NCI-H187 treated with DMSO at 0.1 percent for 48 hours (cell line): ENCODE results near the gene CALU.

Experiments used
- DNase-seq: peaks from one replicate; lab custom pipeline; 2025; lab: John Stamatoyannopoulos, UW

The CALU gene

GRCh38 chr7:128788446-128789412, 49.6 kb downstream of the CALU start:
- no peak for DNase-seq

GRCh38 chr7:128790315-128791041, 51.3 kb downstream of the CALU start:
- DNase-seq: no peak

- DNase-seq: no peak
Observed at GRCh38 chr7:128791121-128791971, 52.2 kb downstream of the CALU start, which contains the start of gene CCDC136. Gene CCDC136, plus strand, starts transcription at chr7:128791968. Its CDS starts 444 bp downstream, at chr7:128792412.

GRCh38 chr7:128791972-128792327, 52.8 kb downstream of the CALU start:
- DNase-seq: no peak

GRCh38 chr7:128792471-128793180, 53.5 kb downstream of the CALU start:
- DNase-seq: no peak

GRCh38 chr7:128793181-128793547, 54.0 kb downstream of the CALU start:
- no peak for DNase-seq

GRCh38 chr7:128794020-128794419, 54.9 kb downstream of the CALU start:
- no peak for DNase-seq

GRCh38 chr7:128794436-128794835, 55.3 kb downstream of the CALU start:
- no peak for DNase-seq

GRCh38 chr7:128795129-128795528, 56.0 kb downstream of the CALU start:
- no peak for DNase-seq

- DNase-seq: no peak
Observed at GRCh38 chr7:128796327-128796726, 57.2 kb downstream of the CALU start.

- DNase-seq: no peak
Observed at GRCh38 chr7:128799451-128799850, 60.3 kb downstream of the CALU start.

GRCh38 chr7:128800567-128800966, 61.4 kb downstream of the CALU start:
- no peak for DNase-seq

GRCh38 chr7:128801003-128801402, 61.8 kb downstream of the CALU start:
- DNase-seq: no peak

- DNase-seq: no peak
Observed at GRCh38 chr7:128801667-128802418, 62.7 kb downstream of the CALU start.

GRCh38 chr7:128804484-128804883, 65.3 kb downstream of the CALU start:
- no peak for DNase-seq

- no peak for DNase-seq
Observed at GRCh38 chr7:128805225-128805624, 66.1 kb downstream of the CALU start.

GRCh38 chr7:128807191-128807590, 68.0 kb downstream of the CALU start:
- no peak for DNase-seq

- DNase-seq: no peak
Observed at GRCh38 chr7:128809363-128809762, 70.2 kb downstream of the CALU start.

GRCh38 chr7:128810473-128810872, 71.3 kb downstream of the CALU start:
- no peak for DNase-seq

GRCh38 chr7:128810997-128811396, 71.8 kb downstream of the CALU start:
- DNase-seq: no peak
